A673 (cell line): Measurements from ENCODE around the gene ADAM30. TPM values are rescaled to one million over a fixed set of nuclear protein-coding genes. Genes with fewer than 3 reads are reported as not detected.
"Not testable (repeated sequence)": the region's sequence is repeated elsewhere in the genome, so short reads cannot be mapped to it uniquely, and the experiment has no call there.

Experiments used
- BruUV-seq: library from RNA; stranded (reverse); fragments of 400-500 nt; replicated peaks from 2 replicates; lab custom pipeline; 2021; lab: Mats Ljungman, UMichigan
- CTCF ChIA-PET: fragments of 300-600 bp; sonication (Branson Sonifier 250); formaldehyde crosslinking; loops from one replicate; lab custom pipeline; 2022; ENCODE audit warnings: antibody characterized with exemption; lab: Charles Lee
- POLR2A ChIA-PET: fragments of 300-600 bp; sonication (Branson Sonifier 250); formaldehyde crosslinking; loops from one replicate; lab custom pipeline; 2022; ENCODE audit warnings: antibody characterized with exemption; ENCODE audit not compliant: low non-redundant PET; lab: Charles Lee
- DNase-seq: peaks from one replicate; pipeline ENCODE4 v3.0.0-alpha.2; 2015; ENCODE audit warnings: low spot score
- H3K27ac ChIP-seq: fragments of 200-600 bp; sonication (generic); 2 replicates; pipeline ENCODE4 v1.5.1; 2016; ENCODE audit warnings: mixed run types, low read depth, mild to moderate bottlenecking, mixed read lengths, antibody characterized with exemption, low read length; ENCODE audit not compliant: poor library complexity, severe bottlenecking
- H3K27me3 ChIP-seq: fragments of 200-600 bp; sonication (generic); replicated peaks from 2 replicates; pipeline ENCODE4 v1.6.1; 2017; ENCODE audit warnings: mixed run types, low read depth, mild to moderate bottlenecking, mixed read lengths, antibody characterized with exemption, low read length; ENCODE audit not compliant: insufficient read depth, poor library complexity
- H3K36me3 ChIP-seq: fragments of 200-600 bp; sonication (generic); 2 replicates; pipeline ENCODE4 v1.6.1; 2016; ENCODE audit warnings: mixed run types, mild to moderate bottlenecking, mixed read lengths, antibody characterized with exemption, low read length; ENCODE audit not compliant: insufficient read depth, poor library complexity, severe bottlenecking
- H3K4me1 ChIP-seq: fragments of 200-600 bp; sonication (generic); 2 replicates; pipeline ENCODE4 v1.6.1; 2017; ENCODE audit warnings: mixed run types, mild to moderate bottlenecking, mixed read lengths, antibody characterized with exemption, low read length; ENCODE audit not compliant: insufficient read depth, poor library complexity, severe bottlenecking
- H3K4me3 ChIP-seq: fragments of 200-600 bp; sonication (generic); 2 replicates; pipeline ENCODE4 v1.5.1; 2016; ENCODE audit warnings: low read depth, mixed run types, mild to moderate bottlenecking, mixed read lengths, low read length; ENCODE audit not compliant: poor library complexity, severe bottlenecking
- H3K9me3 ChIP-seq: fragments of 200-600 bp; sonication (generic); 2 replicates; pipeline ENCODE4 v1.6.1; 2016; ENCODE audit warnings: mixed run types, low read depth, mild to moderate bottlenecking, mixed read lengths, antibody characterized with exemption, low read length; ENCODE audit not compliant: poor library complexity, severe bottlenecking
- EZH2 ChIP-seq: fragments of 200-600 bp; sonication (generic); IDR thresholded peaks from 2 replicates; pipeline ENCODE4 v1.6.1; 2017; ENCODE audit warnings: borderline replicate concordance, low read depth, mild to moderate bottlenecking, mixed read lengths, antibody characterized with exemption, low read length; ENCODE audit not compliant: poor library complexity, severe bottlenecking
- intact Hi-C: fragments of 100-400 bp; cut with micrococcal nuclease; formaldehyde crosslinking; loops from one replicate; pipeline ENCODE4 v1.10.0; 2022; ENCODE audit not compliant: unreplicated experiment
- total RNA-seq: library from RNA; stranded (reverse); gene quantifications from 2 replicates; pipeline ENCODE4 v1.2.3, GENCODE V29; 2021
- TF ChIP-seq, protein P1 (sequence below): fragments of 300-800, 200-600 bp; sonication (generic); conservative IDR thresholded peaks from 2 replicates; pipeline ENCODE4 v1.5.1; 2017; ENCODE audit warnings: low read depth, mild to moderate bottlenecking, antibody characterized with exemption, low read length, moderate library complexity, mixed read lengths

ADAM30 gene
- total RNA-seq, 1 experiment from 2014 or later: not detected

- no peak for DNase-seq
- TF ChIP-seq, protein P1, sequence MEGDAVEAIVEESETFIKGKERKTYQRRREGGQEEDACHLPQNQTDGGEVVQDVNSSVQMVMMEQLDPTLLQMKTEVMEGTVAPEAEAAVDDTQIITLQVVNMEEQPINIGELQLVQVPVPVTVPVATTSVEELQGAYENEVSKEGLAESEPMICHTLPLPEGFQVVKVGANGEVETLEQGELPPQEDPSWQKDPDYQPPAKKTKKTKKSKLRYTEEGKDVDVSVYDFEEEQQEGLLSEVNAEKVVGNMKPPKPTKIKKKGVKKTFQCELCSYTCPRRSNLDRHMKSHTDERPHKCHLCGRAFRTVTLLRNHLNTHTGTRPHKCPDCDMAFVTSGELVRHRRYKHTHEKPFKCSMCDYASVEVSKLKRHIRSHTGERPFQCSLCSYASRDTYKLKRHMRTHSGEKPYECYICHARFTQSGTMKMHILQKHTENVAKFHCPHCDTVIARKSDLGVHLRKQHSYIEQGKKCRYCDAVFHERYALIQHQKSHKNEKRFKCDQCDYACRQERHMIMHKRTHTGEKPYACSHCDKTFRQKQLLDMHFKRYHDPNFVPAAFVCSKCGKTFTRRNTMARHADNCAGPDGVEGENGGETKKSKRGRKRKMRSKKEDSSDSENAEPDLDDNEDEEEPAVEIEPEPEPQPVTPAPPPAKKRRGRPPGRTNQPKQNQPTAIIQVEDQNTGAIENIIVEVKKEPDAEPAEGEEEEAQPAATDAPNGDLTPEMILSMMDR: no peak
- TF ChIP-seq EZH2: no peak
- Histone ChIP-seq H3K4me3 (no peak overlapping the region), H3K36me3 (no peaks in the 10 kb centered on the region), H3K27me3 (peaks cover 5% of the 10 kb centered on the region), H3K9me3 (no peaks in the 10 kb centered on the region), H3K27ac (no peak overlapping the region), H3K4me1 (no peaks in the 10 kb centered on the region)
- intact Hi-C loops: no loop called here
- POLR2A ChIA-PET: no interaction called here
- no TSS peak for BruUV-seq
- CTCF ChIA-PET: no interaction called here
Observed at GRCh38 chr1:119861547-119861946, 34.8 kb downstream of the ADAM30 start.

GRCh38 chr1:119859647-119860046, 36.7 kb downstream of the ADAM30 start:
- intact Hi-C loops: no loop called here
- TF ChIP-seq, protein P1: no peak
- TF ChIP-seq EZH2: no peak
- peak; percentile 41 for DNase-seq
- ChIA-PET POLR2A (no interaction called here), CTCF (no interaction called here)
- Histone ChIP-seq H3K4me3 (no peak overlapping the region), H3K27me3 (peaks cover 5% of the 10 kb centered on the region), H3K9me3 (no peaks in the 10 kb centered on the region), H3K27ac (no peak overlapping the region), H3K36me3 (no peaks in the 10 kb centered on the region), H3K4me1 (no peaks in the 10 kb centered on the region)
- BruUV-seq: no TSS peak

GRCh38 chr1:119858556-119859214, 37.6 kb downstream of the ADAM30 start:
- H3K27me3 ChIP-seq, H3K27ac ChIP-seq, BruUV-seq, DNase-seq, H3K9me3 ChIP-seq, CTCF ChIA-PET, H3K4me3 ChIP-seq, POLR2A ChIA-PET, intact Hi-C loops, H3K4me1 ChIP-seq, H3K36me3 ChIP-seq: not testable (repeated sequence)

- no peaks in the 10 kb centered on the region for H3K27me3 ChIP-seq
- no peak overlapping the region for H3K27ac ChIP-seq
- no peaks in the 10 kb centered on the region for H3K4me1 ChIP-seq
- ChIA-PET CTCF (no interaction called here), POLR2A (no interaction called here)
- no TSS peak for BruUV-seq
- no peaks in the 10 kb centered on the region for H3K36me3 ChIP-seq
- no peak for TF ChIP-seq EZH2
- TF ChIP-seq, protein P1: no peak
- DNase-seq: no peak
- H3K9me3 ChIP-seq: no peaks in the 10 kb centered on the region
- intact Hi-C loops: no loop called here
- H3K4me3 ChIP-seq: no peak overlapping the region
Observed at GRCh38 chr1:119858126-119858525, 38.2 kb downstream of the ADAM30 start.
